ENCODE data around the gene NPLOC4.

The NPLOC4 gene

DNA sequence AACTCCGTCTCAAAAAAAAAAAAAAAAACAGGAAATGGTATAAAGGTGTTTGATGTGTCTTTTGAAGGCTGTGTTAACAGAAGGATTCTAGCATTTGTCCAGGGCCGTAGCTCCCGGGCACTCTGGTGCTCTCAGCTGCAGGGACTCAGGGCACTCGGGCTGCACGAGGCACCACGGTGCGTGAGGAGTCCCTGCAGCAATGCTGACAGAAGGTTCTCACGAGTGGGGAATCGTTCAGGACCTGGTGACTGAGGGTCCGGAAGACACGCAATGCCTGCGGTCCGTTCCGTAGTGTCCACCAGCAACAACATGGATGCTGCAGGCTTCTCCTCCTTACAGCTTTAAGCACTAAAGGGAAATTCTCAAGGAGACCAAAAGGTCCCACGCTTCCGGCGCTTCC is 72.1 kb downstream of the NPLOC4 start:
- DNase-seq (ENCODE audit: low read depth in 1 of 2, low spot score in 1 of 2) = no peak
- peak; percentile 67 for TF ChIP-seq SPI1 (IDR thresholded peaks at IDR 0.05; ENCODE audit: borderline replicate concordance, low read depth)
- TF ChIP-seq POLR2AphosphoS5 (IDR thresholded peaks at IDR 0.05; ENCODE audit: low read depth) = no peak
- Histone ChIP-seq H3K27ac (replicated peaks) (peak overlapping the region; percentile 77), H3K4me3 (replicated peaks; ENCODE audit: insufficient read depth, low read length) (no peak overlapping the region), H3K27me3 (ENCODE audit: insufficient read depth, poor library complexity, severe bottlenecking) (no peaks in the 10 kb centered on the region)

DNA sequence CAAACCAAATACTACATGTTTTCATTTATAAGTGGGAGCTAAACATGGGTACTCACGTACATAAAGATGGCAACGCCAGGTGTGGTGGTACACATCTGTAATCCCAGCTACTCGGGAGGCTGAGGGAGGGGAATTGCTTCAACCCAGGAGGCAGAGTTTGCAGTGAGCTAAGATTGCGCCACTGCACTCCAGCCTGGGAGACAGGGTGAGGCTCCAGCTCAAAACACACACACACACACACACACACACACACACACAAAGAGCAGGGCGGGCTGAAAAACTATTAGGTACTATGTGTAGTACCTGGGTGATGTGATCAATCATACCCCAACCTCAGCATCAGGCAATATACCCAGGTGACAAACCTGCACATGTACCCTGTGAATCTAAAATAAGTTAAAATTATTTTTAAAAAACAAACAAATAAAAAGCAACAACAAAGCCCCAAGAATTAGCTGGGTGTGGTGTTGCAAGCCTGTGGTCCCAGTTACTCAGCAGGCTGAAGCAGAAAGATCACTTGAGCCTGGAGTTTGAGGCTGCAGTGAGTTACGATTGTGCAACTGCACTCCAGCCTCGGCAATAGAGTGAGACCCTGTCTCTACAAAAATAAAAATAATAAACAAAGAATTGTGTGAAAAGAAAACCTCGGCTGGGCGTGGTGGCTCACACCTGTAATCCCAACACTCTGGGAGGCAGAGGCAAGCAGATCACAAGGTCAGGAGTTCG is 72.9 kb downstream of the NPLOC4 start:
- TF ChIP-seq POLR2AphosphoS5 (IDR thresholded peaks at IDR 0.05; ENCODE audit: low read depth) (0 out of 2 replicates have a peak, but pooled peaks have one; percentile 47), SPI1 (IDR thresholded peaks at IDR 0.05; ENCODE audit: borderline replicate concordance, low read depth) (no peak), GABPA (IDR thresholded peaks at IDR 0.05; ENCODE audit: low read depth) (no peak)
- Histone ChIP-seq H3K27ac (replicated peaks) (peak overlapping the region; percentile 77), H3K27me3 (ENCODE audit: insufficient read depth, poor library complexity, severe bottlenecking) (no peaks in the 10 kb centered on the region), H3K4me3 (replicated peaks; ENCODE audit: insufficient read depth, low read length) (no peak overlapping the region)
- peak; percentile 88 to 93 for DNase-seq (ENCODE audit: low read depth in 1 of 2, low spot score in 1 of 2)

DNA sequence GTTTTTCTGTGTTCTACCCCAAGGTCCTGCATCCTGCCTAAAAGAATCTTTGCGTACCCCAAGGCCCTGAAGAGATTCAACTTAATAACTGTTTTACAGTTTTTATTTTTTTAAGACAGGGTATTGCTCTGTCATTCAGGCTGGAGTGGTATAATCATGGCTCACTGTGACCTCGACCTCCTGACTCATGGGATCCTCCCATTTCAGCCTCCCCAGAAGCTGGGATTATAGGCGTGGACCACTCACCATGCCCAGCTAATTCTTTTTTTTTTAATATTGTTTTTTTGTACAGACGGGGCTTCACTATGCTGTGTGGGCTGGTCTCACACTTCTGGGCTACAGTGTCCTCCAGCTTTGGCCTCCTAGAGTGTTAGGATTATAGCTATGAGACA is 75.4 kb downstream of the NPLOC4 start:
- H3K27me3 ChIP-seq (ENCODE audit: insufficient read depth, poor library complexity, severe bottlenecking) = no peaks in the 10 kb centered on the region
- TF ChIP-seq GABPA (IDR thresholded peaks at IDR 0.05; ENCODE audit: low read depth) (no peak), POLR2AphosphoS5 (IDR thresholded peaks at IDR 0.05; ENCODE audit: low read depth) (no peak), SPI1 (IDR thresholded peaks at IDR 0.05; ENCODE audit: borderline replicate concordance, low read depth) (no peak)
- TF ChIP-seq, protein P1, sequence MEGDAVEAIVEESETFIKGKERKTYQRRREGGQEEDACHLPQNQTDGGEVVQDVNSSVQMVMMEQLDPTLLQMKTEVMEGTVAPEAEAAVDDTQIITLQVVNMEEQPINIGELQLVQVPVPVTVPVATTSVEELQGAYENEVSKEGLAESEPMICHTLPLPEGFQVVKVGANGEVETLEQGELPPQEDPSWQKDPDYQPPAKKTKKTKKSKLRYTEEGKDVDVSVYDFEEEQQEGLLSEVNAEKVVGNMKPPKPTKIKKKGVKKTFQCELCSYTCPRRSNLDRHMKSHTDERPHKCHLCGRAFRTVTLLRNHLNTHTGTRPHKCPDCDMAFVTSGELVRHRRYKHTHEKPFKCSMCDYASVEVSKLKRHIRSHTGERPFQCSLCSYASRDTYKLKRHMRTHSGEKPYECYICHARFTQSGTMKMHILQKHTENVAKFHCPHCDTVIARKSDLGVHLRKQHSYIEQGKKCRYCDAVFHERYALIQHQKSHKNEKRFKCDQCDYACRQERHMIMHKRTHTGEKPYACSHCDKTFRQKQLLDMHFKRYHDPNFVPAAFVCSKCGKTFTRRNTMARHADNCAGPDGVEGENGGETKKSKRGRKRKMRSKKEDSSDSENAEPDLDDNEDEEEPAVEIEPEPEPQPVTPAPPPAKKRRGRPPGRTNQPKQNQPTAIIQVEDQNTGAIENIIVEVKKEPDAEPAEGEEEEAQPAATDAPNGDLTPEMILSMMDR (IDR thresholded peaks at IDR 0.05; ENCODE audit: insufficient read depth, low read length) = no peak
- TF ChIP-seq, protein P2, sequence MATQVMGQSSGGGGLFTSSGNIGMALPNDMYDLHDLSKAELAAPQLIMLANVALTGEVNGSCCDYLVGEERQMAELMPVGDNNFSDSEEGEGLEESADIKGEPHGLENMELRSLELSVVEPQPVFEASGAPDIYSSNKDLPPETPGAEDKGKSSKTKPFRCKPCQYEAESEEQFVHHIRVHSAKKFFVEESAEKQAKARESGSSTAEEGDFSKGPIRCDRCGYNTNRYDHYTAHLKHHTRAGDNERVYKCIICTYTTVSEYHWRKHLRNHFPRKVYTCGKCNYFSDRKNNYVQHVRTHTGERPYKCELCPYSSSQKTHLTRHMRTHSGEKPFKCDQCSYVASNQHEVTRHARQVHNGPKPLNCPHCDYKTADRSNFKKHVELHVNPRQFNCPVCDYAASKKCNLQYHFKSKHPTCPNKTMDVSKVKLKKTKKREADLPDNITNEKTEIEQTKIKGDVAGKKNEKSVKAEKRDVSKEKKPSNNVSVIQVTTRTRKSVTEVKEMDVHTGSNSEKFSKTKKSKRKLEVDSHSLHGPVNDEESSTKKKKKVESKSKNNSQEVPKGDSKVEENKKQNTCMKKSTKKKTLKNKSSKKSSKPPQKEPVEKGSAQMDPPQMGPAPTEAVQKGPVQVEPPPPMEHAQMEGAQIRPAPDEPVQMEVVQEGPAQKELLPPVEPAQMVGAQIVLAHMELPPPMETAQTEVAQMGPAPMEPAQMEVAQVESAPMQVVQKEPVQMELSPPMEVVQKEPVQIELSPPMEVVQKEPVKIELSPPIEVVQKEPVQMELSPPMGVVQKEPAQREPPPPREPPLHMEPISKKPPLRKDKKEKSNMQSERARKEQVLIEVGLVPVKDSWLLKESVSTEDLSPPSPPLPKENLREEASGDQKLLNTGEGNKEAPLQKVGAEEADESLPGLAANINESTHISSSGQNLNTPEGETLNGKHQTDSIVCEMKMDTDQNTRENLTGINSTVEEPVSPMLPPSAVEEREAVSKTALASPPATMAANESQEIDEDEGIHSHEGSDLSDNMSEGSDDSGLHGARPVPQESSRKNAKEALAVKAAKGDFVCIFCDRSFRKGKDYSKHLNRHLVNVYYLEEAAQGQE (IDR thresholded peaks at IDR 0.05; ENCODE audit: insufficient replicate concordance, low read depth) = no peak
- no peak overlapping the region for H3K4me3 ChIP-seq (replicated peaks; ENCODE audit: insufficient read depth, low read length)
- peak overlapping the region; percentile 64 for H3K27ac ChIP-seq (replicated peaks)
- no peak for DNase-seq (ENCODE audit: low read depth in 1 of 2, low spot score in 1 of 2)

DNA sequence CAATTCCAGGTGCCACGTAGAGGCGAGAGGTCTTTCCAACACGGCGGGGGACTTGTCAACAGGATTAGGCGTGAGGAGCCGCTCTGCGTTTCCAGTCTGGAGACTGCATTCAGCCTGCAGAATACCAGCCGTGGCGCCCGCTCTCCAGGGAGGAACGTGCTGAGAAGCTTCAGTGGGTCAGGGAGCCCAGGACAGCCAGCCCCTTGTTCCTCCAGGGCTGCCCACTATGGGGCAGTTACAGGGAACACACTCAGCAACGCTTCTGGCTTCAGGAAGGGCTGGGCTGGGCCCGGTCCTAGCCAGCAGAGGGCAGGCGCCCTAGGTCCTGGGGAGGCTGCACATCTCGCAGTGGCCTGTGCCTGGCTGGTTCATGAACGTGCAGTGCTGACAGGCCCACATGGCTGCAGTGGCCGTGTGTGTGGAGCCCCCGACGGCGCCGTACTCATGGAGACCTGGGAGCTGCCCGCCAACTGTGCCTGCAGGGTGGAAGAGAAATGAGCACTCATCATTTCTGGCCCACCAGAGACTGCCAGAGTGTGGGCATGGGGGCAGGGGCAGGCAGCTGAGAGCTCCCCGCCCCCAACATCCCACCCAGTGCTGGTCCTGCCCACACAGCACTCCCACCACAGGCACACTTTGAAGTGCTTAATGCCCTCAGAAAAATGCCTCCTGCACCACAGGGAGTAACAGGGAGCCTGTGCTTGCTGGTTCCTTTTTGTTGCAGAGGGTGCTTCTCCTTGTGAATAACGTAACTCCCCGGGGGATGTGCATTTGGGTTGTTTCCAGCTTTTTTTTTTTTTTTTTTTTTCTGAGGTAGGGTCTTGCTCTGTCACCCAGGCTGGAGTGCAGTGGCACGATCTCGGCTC is 77.7 kb downstream of the NPLOC4 start:
- peak overlapping the region; percentile 56 for H3K27ac ChIP-seq (replicated peaks)
- TF ChIP-seq GABPA (IDR thresholded peaks at IDR 0.05; ENCODE audit: low read depth) = no peak
- TF ChIP-seq, protein P1 (IDR thresholded peaks at IDR 0.05; ENCODE audit: insufficient read depth, low read length) = peak; percentile 75
- peak; percentile 53; the same call in 1 of the 2 replicates for TF ChIP-seq POLR2AphosphoS5 (IDR thresholded peaks at IDR 0.05; ENCODE audit: low read depth)
- DNase-seq (ENCODE audit: low read depth in 1 of 2, low spot score in 1 of 2) = peak; percentile 51 to 60
- H3K27me3 ChIP-seq (ENCODE audit: insufficient read depth, poor library complexity, severe bottlenecking) = no peaks in the 10 kb centered on the region
- H3K4me3 ChIP-seq (replicated peaks; ENCODE audit: insufficient read depth, low read length) = no peak overlapping the region

DNA sequence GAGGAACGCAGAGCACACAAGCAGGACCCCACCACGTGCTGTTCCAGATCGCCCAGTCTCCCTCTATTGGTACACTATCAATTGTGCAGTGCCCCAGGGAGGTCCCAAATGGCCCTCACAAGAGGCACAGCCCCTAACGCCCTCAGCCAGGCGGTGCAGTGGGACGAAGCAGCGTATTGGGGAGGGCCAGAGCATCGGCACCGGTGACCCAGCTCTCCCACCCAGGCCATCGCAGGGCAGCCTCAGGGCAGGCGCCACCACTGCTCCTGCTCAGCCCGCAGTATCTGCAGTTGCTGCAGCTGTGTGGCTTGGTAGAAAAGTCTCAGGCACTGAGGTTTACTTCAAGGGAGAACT is 78.8 kb downstream of the NPLOC4 start:
- no peak overlapping the region for H3K4me3 ChIP-seq (replicated peaks; ENCODE audit: insufficient read depth, low read length)
- DNase-seq (ENCODE audit: low read depth in 1 of 2, low spot score in 1 of 2) = no peak
- H3K27ac ChIP-seq (replicated peaks) = no peak overlapping the region
- TF ChIP-seq, protein P1 (IDR thresholded peaks at IDR 0.05; ENCODE audit: insufficient read depth, low read length) = no peak
- TF ChIP-seq SPI1 (IDR thresholded peaks at IDR 0.05; ENCODE audit: borderline replicate concordance, low read depth) = no peak
- TF ChIP-seq GABPA (IDR thresholded peaks at IDR 0.05; ENCODE audit: low read depth) = no peak
- TF ChIP-seq, protein P2 (IDR thresholded peaks at IDR 0.05; ENCODE audit: insufficient replicate concordance, low read depth) = no peak
- no peak for TF ChIP-seq POLR2AphosphoS5 (IDR thresholded peaks at IDR 0.05; ENCODE audit: low read depth)
- no peaks in the 10 kb centered on the region for H3K27me3 ChIP-seq (ENCODE audit: insufficient read depth, poor library complexity, severe bottlenecking)

Measured in HL-60 (cell line).